ENCODE results near the gene SPG7.

GRCh38 chr16:89547291-89547690, 39.1 kb downstream of the SPG7 start:
- TF ChIP-seq ZNF362 (tag by site-specific recombination; IDR thresholded peaks at IDR 0.05) = no peak
- no peak for TF ChIP-seq PRDM10 (tag by site-specific recombination; IDR thresholded peaks at IDR 0.05)
- no peak for TF ChIP-seq CTCF (tag by site-specific recombination; IDR thresholded peaks at IDR 0.05)
- TF ChIP-seq PRDM6 (tag by site-specific recombination; IDR thresholded peaks at IDR 0.05) = no peak
- no peak for TF ChIP-seq ZNF549 (tag by site-specific recombination; IDR thresholded peaks at IDR 0.05)
- no peak for TF ChIP-seq ZNF513 (tag by site-specific recombination; IDR thresholded peaks at IDR 0.05)
- no peak for TF ChIP-seq ZNF19 (tag by site-specific recombination; IDR thresholded peaks at IDR 0.05; ENCODE audit: low read depth)
- no peak for TF ChIP-seq ZSCAN16 (tag by site-specific recombination; IDR thresholded peaks at IDR 0.05)
- no peak for TF ChIP-seq ZNF707 (tag by site-specific recombination; IDR thresholded peaks at IDR 0.05)
- no peak for TF ChIP-seq KLF10 (tag by site-specific recombination; IDR thresholded peaks at IDR 0.05)
- TF ChIP-seq ZSCAN18 (tag by site-specific recombination; IDR thresholded peaks at IDR 0.05) = no peak
- TF ChIP-seq ZNF174 (tag by site-specific recombination; IDR thresholded peaks at IDR 0.05) = no peak

All from HEK293 (cell line).